Mesodermal cell (in vitro differentiated cells): ENCODE data around the gene KIF3B.
"Not testable (repeated sequence)": the region's sequence is repeated elsewhere in the genome, so short reads cannot be mapped to it uniquely, and the experiment has no call there.

Source experiments
- H3K27ac ChIP-seq: 2 replicates; pipeline ENCODE4 v1.7.0; 2013; ENCODE audit warnings: mild to moderate bottlenecking, low read depth, low read length, moderate library complexity; ENCODE audit not compliant: severe bottlenecking
- H3K36me3 ChIP-seq: 2 replicates; pipeline ENCODE4 v1.7.1; 2013; ENCODE audit warnings: mild to moderate bottlenecking, low read length, moderate library complexity; ENCODE audit not compliant: control insufficient read depth, insufficient read depth
- H3K4me1 ChIP-seq: one replicate; pipeline ENCODE4 v1.7.1; 2013; ENCODE audit warnings: mild to moderate bottlenecking, low read length; ENCODE audit not compliant: insufficient read depth, control insufficient read depth, poor library complexity, severe bottlenecking
- H3K4me3 ChIP-seq: 2 replicates; pipeline ENCODE4 v1.7.0; 2013; ENCODE audit warnings: low read length, control low read depth, mild to moderate bottlenecking; ENCODE audit not compliant: insufficient read depth, poor library complexity, severe bottlenecking; ENCODE audit errors: extremely low read depth
- H3K9me3 ChIP-seq: 2 replicates; pipeline ENCODE4 v1.7.1; 2013; ENCODE audit warnings: mild to moderate bottlenecking, low read length, moderate library complexity; ENCODE audit not compliant: control insufficient read depth
- WGBS, 2 experiments: methylation state at CpG; one replicate each; pipeline ENCODE4 v1.1.5; 2013; ENCODE audit warnings: missing lambda C conversion rate in 2 of 2; ENCODE audit not compliant: insufficient coverage in 2 of 2; 5-methylcytosine and 5-hydroxymethylcytosine counted together

Gene KIF3B

DNA sequence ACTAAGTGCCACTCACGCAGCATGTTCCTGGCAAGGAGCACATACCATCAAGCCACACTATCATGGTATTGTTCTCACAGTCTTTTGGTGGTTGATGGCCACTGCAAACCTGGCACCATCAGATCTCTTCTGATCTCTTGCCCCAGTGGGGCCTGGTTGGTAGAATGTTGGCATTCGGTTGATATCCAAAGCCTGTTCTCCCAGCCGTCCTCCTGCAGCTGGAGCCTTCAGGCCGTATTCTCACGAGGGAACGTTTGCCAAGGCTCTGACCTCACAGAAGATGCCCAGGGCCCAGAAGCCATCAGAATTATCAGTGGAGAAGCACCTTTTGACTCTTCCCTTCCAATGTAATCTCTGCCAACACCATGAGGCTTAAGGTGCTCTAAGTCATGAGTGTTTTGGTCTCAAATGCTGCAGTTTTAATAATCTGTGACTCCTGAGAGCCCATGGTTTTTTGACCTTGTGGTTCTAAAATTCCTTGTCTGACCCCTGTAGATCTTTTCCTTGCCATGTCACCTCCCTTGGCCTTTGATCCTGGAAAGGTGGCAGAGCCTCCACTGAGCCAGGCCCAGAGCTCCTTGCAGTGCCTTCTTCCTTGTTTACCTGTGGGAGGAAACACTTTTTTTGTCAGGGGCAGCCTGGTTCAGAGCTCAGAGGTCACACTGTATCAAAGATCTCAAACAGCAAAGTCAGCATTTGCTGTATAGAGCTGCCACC, 42.0 kb upstream of the KIF3B start:
- Histone ChIP-seq H3K4me3 (no peak overlapping the region), H3K27ac (no peak overlapping the region), H3K4me1 (no peaks in the 10 kb centered on the region), H3K36me3 (peaks cover 66% of the 10 kb centered on the region), H3K9me3 (no peaks in the 10 kb centered on the region)
- WGBS, 2 experiments, result 94 to 97% methylated on average over 4 to 5 of the region's 6 CpGs

DNA sequence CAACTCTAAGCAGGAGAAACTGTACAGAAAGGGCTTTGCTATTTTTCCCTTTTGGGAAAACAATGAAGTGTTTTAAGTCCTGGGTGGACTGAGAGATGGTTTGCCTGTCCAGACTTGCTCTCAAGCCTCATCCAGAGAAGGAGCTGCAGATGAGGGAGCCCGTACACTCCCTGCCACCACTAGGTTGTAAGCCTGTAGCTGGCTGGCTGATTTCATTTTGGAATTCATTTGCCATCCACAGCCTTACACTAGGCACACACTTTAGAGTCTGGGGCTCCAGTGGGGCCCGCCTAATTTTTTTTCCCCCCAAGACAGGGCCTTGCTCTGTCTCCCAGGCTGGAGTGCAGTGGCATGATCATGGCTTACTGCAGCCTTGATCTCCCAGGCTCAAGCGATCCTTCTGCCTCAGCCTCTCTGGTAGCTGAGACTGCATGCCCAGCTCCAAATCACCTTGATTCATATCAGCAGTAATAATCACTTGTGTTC, 41.4 kb upstream of the KIF3B start:
- Histone ChIP-seq H3K27ac (no peak overlapping the region), H3K4me1 (no peaks in the 10 kb centered on the region), H3K4me3 (no peak overlapping the region), H3K9me3 (no peaks in the 10 kb centered on the region), H3K36me3 (peaks cover 60% of the 10 kb centered on the region)
- 97% methylated on average over 3 of the region's 3 CpGs for WGBS, 2 experiments

DNA sequence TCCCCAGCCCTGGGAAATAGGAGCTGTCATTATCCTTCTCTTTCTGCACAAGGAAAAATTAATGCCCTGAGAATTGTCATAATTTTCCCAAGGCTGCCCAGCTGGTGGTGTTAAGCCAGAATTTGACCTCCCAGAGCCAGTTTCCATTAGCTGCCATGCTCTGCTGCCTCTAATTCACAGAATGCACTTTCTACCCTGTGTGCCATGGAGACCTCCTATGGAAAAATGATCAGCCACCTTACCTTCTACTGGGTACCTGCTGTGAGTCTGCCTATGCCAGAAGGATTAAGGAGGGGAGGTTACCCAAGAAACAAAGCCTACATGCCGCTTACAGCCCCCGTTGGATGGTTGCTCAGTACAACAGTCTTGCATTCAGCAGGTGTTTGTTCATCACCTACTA, 40.6 kb upstream of the KIF3B start:
- Histone ChIP-seq H3K4me1 (no peaks in the 10 kb centered on the region), H3K4me3 (no peak overlapping the region), H3K9me3 (no peaks in the 10 kb centered on the region), H3K36me3 (peaks cover 53% of the 10 kb centered on the region), H3K27ac (no peak overlapping the region)
- 95 to 96% methylated on average over 2 of the region's 2 CpGs for WGBS, 2 experiments

DNA sequence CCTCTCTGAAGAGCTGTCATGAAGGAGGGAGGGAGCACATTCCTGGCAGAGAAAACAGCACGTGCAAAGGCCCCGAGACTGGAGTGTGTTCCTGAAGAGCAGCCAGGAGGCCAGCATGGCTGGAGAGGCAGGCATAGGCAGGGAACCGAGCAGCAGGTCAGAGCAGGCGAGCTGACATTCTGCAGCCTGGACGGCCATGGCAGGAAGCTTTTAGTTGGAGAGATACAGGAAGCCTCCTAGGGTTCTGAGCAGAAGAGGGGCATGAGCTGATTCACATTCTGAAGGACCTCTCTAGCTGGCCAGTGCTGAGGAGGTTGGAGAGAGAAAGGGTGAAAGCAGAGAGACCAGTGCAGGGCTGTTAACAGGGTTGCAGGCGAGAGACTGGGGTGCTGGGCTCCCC, 40.0 kb upstream of the KIF3B start:
- Histone ChIP-seq H3K4me1 (no peaks in the 10 kb centered on the region), H3K27ac (no peak overlapping the region), H3K9me3 (no peaks in the 10 kb centered on the region), H3K4me3 (no peak overlapping the region), H3K36me3 (peaks cover 47% of the 10 kb centered on the region)
- WGBS, 2 experiments, result 87 to 92% methylated on average over 5 to 6 of the region's 6 CpGs

DNA sequence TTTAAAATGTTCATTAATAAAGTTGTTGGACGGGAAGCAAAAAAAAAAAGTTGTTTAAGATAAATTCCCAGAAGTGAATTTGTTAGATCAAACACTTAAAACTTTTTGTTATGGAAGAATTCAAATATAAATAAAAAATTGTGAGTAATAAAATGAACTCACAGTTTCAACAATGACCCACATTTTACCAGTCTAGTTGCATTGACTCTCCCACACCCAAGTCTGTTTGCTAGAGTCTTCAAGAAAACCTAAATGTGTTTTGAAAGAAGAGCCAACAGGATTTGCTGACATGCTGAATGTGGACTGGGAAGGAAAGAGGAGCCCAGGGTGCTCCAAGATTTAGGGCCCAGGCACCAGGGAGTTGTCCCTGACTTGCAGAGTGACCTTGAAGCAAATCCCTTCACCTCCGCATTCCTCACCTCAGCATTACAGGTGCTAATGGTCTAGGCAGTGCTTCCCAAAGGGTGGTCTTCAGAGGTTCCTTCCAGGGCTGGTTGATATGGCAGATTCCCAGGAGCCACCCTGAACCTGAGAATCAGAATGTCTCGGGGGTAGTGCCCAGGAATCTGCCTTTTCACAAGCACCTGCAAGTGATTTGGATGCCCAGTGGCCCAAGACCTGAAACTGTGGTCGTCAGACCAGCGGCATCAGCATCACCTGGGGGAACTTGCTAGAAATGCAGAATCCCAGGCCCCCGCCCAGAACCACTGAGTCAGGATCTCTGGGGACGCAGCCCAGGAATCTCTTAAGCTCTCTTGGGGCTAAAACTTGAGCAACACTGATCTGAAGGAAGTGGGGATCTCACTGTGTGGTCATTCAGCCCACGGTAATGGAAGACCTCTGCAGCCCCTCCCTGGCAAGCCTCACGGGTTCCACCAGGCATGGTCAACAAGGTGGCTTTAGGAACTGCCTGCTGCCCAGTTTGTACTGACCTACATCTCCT, 38.7 kb upstream of the KIF3B start:
- Histone ChIP-seq H3K4me1 (no peaks in the 10 kb centered on the region), H3K9me3 (no peaks in the 10 kb centered on the region), H3K27ac (no peak overlapping the region), H3K4me3 (no peak overlapping the region), H3K36me3 (peaks cover 34% of the 10 kb centered on the region)
- 84 to 91% methylated on average over 7 of the region's 9 CpGs for WGBS, 2 experiments

DNA sequence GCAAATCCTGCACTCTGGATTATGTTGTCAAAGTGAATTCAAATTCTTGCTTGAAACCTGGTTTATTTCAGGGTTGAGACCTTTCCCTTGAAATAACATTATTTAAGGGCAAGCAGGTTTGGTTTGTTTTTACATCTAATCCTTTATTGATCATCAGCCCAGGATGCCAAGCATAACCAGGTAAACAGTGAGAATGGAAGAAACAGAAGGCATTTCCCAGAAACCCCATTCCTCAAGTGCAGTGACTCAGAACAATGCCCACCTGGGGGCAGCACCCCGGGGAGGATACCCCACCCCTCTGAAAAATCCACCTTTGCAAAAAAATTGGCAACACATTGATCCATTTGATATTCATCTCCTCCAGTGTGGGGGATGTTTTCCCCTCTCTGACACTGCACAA, 37.2 kb upstream of the KIF3B start:
- no peaks in the 10 kb centered on the region for H3K9me3 ChIP-seq
- peaks cover 20% of the 10 kb centered on the region for H3K36me3 ChIP-seq
- 0% methylated on average over 1 of the region's 1 CpG; no CpG with 5 or more reads in 1 of the 2 experiments for WGBS, 2 experiments
- H3K4me1 ChIP-seq, result no peaks in the 10 kb centered on the region
- no peak overlapping the region for H3K4me3 ChIP-seq
- no peak overlapping the region for H3K27ac ChIP-seq

DNA sequence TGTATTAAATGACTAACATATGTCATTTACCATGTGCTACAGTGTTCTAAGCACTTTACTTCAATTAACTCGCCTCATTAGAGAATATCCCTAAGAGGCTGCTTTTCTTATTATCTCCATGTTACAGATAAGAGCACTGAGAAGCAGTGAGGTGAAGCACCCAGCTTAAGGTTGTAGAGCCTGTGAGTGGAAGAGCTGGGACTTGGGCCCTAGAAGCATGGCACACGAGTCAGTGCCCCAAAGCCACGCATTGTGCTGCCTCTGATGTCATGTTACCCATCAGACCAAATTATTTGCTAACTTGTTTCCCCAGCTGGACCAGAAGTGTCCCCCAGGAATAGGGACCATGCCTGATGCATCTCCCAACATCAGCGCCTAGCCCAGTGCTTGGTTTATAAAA, 35.6 kb upstream of the KIF3B start:
- H3K9me3 ChIP-seq, result no peaks in the 10 kb centered on the region
- no peak overlapping the region for H3K4me3 ChIP-seq
- no peak overlapping the region for H3K27ac ChIP-seq
- WGBS, 2 experiments, result 86 to 90% methylated on average over 3 of the region's 4 CpGs
- peaks cover 4% of the 10 kb centered on the region for H3K36me3 ChIP-seq
- no peaks in the 10 kb centered on the region for H3K4me1 ChIP-seq

DNA sequence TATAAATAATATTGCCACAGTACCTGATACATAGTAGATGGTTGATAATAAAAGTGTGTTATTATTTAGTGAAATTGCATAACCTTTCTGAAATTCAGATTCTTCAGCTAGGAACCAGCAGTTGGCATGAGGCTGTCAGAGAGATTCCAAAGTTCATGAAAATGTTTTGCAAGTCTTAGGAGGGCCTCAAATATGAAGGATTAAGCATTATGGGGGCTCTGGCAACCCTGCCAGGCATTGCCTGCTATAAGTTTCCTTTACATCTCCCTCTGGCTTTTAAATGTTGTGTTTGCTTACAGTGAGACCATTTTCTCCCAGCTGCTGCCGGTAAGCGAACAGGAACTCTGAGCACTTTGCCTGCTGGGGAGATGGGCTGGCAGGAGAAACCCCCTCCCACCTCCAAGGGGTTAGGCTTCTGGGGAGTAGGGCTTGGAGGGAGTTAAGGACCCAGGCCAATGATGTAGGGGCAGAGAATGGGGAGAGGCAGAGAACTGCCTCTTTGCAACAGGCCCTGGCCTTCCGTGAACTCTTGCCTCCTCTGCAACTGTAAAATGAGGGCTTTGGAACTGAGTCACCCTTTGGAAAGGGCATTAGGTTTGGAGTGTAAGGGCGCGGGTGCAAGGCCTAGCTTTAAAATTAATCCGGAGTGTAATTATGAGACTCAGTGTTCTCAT, 33.2 kb upstream of the KIF3B start:
- Histone ChIP-seq H3K9me3 (no peaks in the 10 kb centered on the region), H3K4me1 (peaks cover 3% of the 10 kb centered on the region), H3K27ac (no peak overlapping the region), H3K36me3 (no peaks in the 10 kb centered on the region), H3K4me3 (no peak overlapping the region)
- 82 to 84% methylated on average over 1 to 3 of the region's 6 CpGs for WGBS, 2 experiments

DNA sequence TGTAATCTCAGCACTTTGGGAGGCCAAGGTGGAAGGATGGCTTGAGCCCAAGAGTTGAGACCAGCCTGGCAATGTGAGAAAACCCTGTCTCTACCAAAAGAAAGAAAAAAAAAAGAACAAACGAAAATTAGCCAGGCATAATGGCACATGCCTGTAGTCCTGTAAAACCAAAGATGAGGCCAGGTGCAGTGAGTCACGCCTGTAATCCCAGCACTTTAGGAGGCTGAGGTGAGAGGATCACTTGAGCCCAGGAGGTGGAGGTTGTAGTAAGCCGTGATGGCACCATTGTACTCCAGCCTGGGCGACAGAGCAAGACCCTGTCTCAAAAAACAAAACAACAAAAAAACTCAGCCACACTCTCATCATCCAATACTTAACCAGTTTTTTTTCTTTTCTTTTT, 32.5 kb upstream of the KIF3B start:
- no peak overlapping the region for H3K27ac ChIP-seq
- 86 to 94% methylated on average over 2 to 4 of the region's 4 CpGs for WGBS, 2 experiments

DNA sequence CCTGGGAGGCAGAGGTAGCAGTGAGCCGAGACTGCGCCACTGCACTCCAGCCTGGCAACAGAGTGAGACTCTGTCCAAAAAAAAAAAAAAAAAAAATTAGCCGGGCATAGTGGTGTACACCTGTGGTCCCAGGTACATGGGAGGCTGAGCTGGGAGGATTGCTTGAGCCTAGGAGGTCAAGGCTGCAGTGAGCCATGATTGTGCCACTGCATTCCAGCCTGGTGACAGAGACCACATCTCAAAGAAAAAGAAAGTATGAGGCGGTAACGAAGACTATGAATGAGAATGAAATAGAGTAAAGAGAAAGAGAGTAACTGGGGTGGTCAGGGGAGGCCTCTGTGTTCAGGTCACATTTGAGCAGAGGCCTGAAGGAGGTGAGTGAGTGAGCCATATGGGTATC, 31.2 kb upstream of the KIF3B start:
- not testable (repeated sequence) for H3K27ac ChIP-seq, H3K9me3 ChIP-seq, H3K36me3 ChIP-seq, H3K4me3 ChIP-seq, H3K4me1 ChIP-seq
- WGBS, 2 experiments, result 88 to 92% methylated on average over 4 to 5 of the region's 5 CpGs

More for the DNA sequence above, 32.5 kb upstream of the KIF3B start:
- Histone ChIP-seq H3K36me3 (no peaks in the 10 kb centered on the region), H3K4me1 (peaks cover 3% of the 10 kb centered on the region), H3K4me3 (no peak overlapping the region), H3K9me3 (no peaks in the 10 kb centered on the region)
